NCI-H526 (cell line): ENCODE data around the gene BAD.
A peak's percentile ranks its signal among the peaks of the same experiment; 100 is the strongest.

Source experiments
- DNase-seq, 2 experiments: peaks; one replicate each; lab custom pipeline; 2025; lab: John Stamatoyannopoulos, UW

The BAD gene

DNA sequence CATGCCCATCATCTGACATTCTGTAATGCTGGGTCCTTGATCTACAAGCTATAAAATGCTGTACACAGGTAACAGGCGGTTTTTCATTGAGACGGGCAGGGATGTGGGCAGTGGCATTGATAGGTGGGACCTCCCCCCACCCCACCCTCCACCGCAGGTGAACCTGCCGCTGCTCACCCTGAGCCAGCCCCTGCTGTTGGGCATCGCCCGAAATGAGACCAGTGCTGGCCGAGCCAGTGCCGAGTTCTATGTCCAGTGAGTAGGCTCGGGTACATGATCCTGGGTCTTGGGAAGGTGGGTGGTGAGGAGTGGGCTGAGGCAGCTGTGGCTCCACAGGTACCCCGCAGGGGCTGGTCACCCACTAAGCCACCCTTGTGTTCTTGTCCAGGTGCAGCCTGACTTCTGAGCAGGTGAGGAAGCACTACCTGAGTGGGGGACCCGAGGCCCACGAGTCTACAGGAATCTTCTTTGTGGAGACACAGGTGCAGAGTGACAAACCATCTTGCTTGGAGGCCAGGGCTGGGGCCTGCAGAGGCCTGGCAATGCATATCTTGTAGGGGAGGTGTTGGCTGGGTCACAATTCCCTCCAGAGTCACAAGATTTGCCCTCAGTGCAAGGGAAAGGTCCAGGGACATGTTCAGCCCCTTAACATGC lies 55.2 kb downstream of the BAD start:
- DNase-seq = no peak

DNA sequence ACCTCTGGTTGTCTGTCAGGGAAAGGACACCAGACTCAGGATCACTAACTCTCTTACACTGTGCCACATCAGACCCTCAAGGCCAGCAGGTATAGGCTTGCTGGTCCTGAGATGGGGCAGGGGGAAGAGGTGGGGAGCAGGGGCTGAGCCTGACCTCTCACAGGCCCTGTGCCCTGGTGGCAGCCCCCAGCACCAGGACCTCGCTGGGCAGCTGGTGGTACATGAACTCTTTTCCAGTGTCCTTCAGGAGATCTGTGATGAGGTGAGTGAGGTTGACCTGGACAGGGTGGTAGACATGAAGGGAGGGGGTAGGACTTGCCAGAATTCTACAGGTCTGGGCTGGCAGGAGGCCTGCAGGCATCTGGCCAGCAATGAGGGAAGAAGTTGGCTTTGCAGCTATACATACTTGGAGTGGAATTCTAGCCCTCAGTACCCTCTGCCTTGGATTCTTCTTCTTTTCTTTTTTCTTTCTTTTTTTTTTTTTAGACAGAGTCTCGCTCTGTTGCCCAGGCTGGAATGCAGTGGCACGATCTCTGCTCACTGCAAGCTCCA lies 57.0 kb downstream of the BAD start:
- DNase-seq = no peak

DNA sequence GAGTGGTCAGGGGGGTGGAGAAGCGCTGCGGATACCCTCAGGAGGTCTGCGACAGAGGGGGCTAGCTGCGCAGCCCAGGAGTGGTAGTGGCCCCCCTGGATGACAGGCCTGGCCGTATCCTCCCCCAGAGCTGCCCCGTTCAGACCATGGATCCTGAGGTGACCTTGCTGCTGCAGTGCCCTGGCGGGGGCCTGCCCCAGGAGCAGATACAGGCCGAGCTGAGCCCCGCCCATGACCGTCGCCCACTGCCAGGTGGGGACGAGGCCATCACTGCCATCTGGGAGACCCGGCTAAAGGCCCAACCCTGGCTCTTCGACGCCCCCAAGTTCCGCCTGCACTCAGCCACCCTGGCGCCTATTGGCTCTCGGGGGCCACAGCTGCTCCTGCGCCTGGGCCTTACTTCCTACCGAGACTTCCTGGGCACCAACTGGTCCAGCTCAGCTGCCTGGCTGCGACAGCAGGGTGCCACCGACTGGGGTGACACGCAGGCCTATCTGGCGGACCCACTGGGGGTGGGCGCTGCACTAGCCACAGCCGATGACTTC lies 57.9 kb downstream of the BAD start:
- peak in 1 of 2 experiments; percentile 67 for DNase-seq

DNA sequence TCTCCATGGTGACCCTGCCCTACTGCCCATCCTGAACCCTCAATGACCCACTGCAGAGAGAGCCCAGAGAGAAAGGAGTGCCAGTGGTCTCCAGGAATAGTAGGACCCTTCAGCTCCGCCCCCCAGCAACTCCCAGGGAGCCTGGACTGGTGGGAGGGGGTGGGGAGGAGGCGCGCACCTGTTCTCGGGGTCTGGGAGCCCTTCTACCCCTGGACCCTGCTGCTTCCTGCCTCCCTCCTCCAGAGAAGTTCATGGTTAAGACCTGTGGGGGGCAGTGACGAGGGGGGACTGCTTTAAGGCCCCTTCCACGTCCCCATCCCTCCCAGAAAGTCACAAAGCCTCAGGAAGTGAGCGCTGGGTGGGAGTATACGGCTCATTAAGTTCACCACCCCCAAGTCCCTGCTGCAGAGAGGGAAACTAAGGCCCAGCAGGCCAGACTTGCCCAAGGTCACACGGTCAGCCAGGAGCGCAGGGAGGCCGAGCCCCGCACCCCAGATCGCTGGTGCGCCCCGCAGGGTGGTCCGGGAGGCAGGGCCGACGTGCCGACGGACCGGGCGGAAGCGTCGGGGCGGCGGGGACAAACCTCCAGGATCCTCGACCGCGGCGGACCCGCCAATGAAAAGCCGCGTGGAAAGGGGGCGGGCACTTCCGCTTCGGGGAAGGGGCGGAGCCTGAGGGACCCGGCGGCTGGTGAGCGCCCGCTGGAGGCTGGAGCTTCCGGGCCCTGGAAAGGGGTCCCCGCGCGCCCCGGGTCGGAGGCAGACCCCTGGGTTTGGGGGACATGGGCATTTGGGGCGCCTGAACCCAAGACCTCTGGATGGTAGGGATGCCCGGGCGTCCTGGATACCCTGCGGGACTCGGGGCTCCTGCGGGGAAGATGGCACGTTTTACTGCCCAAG lies 58.6 kb downstream of the BAD start, which contains the start of the genes NUDT22 and TRPT1:
Gene NUDT22, plus strand, starts transcription at position 667 of the 899 bp plus-strand sequence. CDS start 379 bp downstream, outside the sequence.
Gene TRPT1, minus strand, starts transcription at position 579 of the 899 bp plus-strand sequence. Its CDS starts 326 bp downstream, at position 253.
- DNase-seq = peak; percentile 64 to 94

DNA sequence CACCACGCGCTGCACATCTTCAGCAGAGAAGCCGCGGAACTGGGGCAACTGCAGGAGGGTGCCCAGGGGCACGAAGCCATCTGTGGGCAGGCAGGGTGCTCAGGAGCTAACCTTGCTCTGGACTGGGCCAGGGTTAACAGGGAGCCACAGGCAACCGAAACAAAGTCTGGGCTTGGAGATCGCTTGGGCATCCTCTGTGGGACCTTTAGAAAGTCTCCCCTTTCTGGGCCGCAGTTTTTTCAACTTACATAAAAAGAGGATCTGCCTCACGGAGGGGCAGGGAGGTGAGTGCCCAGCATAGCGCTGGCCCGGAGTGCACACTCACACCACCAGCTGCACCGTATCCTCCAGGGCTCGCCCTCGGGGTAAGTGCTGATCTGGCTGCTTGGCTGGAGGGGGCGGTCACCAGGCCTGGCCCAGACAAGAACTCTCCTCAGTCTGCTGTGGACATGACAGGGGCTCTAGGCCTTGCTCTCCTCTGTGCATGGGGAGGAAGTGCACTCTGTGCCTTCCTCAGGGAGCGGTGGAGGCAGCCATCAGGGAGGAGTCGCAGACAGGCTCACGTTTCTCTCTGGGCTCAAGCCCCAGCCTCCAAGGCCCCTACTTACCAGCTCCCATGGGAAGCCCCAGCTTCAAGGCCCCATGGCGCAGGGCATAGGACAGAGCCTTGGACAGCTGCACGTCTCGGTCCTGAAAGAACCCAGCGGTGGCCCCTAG lies 59.4 kb downstream of the BAD start:
- no peak for DNase-seq

GRCh38 chr11:64224151-64224890 lies 60.1 kb downstream of the BAD start:
- DNase-seq = no peak

DNA sequence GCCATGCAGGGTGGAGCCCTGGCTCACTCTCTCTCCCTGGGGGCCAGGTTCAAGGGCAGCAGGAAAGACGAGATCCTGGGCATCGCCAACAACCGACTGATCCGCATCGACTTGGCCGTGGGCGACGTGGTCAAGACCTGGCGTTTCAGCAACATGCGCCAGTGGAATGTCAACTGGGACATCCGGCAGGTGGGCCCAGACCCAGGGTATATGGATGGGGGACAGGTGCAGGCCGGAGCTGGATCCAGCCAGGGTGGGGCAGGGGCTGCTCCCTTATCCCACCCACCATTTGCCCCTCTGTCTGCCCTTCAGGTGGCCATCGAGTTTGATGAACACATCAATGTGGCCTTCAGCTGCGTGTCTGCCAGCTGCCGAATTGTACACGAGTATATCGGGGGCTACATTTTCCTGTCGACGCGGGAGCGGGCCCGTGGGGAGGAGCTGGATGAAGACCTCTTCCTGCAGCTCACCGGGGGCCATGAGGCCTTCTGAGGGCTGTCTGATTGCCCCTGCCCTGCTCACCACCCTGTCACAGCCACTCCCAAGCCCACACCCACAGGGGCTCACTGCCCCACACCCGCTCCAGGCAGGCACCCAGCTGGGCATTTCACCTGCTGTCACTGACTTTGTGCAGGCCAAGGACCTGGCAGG lies 61.3 kb downstream of the BAD start:
- peak; percentile 18 to 69 for DNase-seq

- DNase-seq = no peak
Measured at GRCh38 chr11:64222651-64223000, 61.8 kb downstream of the BAD start.

DNA sequence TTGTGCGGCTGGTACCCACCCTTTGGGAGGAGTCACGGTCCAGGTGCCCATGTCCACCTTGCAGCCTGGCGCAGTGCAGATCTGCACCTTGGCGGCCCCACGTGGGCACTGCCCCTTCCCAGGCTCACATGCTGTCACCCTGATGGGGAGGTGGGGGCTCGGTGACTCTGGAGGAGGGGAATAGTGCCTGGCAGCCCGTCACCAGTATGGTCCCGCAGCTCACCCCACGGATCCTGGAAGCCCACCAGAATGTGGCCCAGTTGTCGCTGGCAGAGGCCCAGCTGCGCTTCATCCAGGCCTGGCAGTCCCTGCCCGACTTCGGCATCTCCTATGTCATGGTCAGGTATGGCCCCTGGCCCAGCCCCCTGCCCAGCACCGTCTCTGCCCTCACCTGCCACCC lies 63.7 kb downstream of the BAD start:
- DNase-seq = no peak

DNA sequence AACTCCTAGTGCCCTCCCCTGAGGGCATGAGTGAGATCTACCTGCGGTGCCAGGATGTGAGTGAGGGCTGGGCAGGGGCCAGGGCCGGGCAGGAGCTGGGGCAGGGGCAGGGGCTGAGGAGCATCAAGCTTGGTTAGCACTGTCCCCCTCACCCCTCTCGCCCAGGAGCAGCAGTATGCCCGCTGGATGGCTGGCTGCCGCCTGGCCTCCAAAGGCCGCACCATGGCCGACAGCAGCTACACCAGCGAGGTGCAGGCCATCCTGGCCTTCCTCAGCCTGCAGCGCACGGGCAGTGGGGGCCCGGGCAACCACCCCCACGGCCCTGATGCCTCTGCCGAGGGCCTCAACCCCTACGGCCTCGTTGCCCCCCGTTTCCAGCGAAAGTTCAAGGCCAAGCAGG lies 64.2 kb downstream of the BAD start:
- no peak for DNase-seq
